HG02852 (cell line): ENCODE data around the gene DAAM2.

ENCODE experiments used
- ATAC-seq: cut with Tn5 transposase; IDR thresholded peaks from one replicate; pipeline ENCODE4 v1.9.1; 2021; ENCODE audit warnings: mild to moderate bottlenecking, moderate library complexity; ENCODE audit not compliant: unreplicated experiment

The DAAM2 gene

GRCh38 chr6:39947611-39948068 lies 155.5 kb downstream of the DAAM2 start:
- ATAC-seq = no peak

GRCh38 chr6:39948199-39948791 lies 156.1 kb downstream of the DAAM2 start:
- no peak for ATAC-seq

- no peak for ATAC-seq
Observed at GRCh38 chr6:39950125-39950720, 158.0 kb downstream of the DAAM2 start.

- no peak for ATAC-seq
Observed at GRCh38 chr6:39951191-39951590, 159.0 kb downstream of the DAAM2 start.

GRCh38 chr6:39951716-39952115 lies 159.5 kb downstream of the DAAM2 start:
- ATAC-seq = no peak

- no peak for ATAC-seq
Observed at GRCh38 chr6:39952167-39952566, 160.0 kb downstream of the DAAM2 start.

GRCh38 chr6:39953076-39953618 lies 161.0 kb downstream of the DAAM2 start:
- ATAC-seq = no peak
